RPMI7951 (cell line): ENCODE results near the gene SARS1. TPM values are rescaled to one million over a fixed set of nuclear protein-coding genes. Genes with fewer than 3 reads are reported as not detected.

ENCODE experiments used
- DNase-seq: peaks from one replicate; pipeline ENCODE4 v3.0.0-alpha.2; 2012; ENCODE audit warnings: low read depth
- total RNA-seq: library from RNA; depleted of rRNA; stranded (reverse); fragments of >200 nt; shearing (Covaris generic); gene quantifications from 2 replicates; pipeline ENCODE4 v1.2.3, GENCODE V29; 2014

SARS1 gene
- total RNA-seq, 1 experiment from 2014 or later: 145 TPM

DNA sequence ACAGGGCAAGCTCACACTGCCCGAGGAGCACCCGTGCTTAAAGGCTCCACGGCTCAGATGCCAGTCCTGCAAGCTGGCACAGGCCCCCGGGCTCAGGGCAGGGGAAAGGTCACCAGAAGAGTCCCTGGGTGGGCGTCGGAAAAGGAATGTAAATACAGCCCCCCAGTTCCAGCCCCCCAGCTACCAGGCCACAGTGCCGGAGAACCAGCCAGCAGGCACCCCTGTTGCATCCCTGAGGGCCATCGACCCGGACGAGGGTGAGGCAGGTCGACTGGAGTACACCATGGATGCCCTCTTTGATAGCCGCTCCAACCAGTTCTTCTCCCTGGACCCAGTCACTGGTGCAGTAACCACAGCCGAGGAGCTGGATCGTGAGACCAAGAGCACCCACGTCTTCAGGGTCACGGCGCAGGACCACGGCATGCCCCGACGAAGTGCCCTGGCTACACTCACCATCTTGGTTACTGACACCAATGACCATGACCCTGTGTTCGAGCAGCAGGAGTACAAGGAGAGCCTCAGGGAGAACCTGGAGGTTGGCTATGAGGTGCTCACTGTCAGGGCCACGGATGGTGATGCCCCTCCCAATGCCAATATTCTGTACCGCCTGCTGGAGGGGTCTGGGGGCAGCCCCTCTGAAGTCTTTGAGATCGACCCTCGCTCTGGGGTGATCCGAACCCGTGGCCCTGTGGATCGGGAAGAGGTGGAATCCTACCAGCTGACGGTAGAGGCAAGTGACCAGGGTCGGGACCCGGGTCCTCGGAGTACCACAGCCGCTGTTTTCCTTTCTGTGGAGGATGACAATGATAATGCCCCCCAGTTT lies 36.9 kb downstream of the SARS1 start:
- DNase-seq: no peak

DNA sequence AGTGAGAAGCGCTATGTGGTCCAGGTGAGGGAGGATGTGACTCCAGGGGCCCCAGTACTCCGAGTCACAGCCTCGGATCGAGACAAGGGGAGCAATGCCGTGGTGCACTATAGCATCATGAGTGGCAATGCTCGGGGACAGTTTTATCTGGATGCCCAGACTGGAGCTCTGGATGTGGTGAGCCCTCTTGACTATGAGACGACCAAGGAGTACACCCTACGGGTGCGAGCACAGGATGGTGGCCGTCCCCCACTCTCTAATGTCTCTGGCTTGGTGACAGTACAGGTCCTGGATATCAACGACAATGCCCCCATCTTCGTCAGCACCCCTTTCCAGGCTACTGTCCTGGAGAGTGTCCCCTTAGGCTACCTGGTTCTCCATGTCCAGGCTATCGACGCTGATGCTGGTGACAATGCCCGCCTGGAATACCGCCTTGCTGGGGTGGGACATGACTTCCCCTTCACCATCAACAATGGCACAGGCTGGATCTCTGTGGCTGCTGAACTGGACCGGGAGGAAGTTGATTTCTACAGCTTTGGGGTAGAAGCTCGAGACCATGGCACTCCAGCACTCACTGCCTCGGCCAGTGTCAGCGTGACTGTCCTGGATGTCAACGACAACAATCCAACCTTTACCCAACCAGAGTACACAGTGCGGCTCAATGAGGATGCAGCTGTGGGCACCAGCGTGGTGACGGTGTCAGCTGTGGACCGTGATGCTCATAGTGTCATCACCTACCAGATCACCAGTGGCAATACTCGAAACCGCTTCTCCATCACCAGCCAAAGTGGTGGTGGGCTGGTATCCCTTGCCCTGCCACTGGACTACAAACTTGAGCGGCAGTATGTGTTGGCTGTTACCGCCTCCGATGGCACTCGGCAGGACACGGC lies 37.8 kb downstream of the SARS1 start:
- DNase-seq: no peak

DNA sequence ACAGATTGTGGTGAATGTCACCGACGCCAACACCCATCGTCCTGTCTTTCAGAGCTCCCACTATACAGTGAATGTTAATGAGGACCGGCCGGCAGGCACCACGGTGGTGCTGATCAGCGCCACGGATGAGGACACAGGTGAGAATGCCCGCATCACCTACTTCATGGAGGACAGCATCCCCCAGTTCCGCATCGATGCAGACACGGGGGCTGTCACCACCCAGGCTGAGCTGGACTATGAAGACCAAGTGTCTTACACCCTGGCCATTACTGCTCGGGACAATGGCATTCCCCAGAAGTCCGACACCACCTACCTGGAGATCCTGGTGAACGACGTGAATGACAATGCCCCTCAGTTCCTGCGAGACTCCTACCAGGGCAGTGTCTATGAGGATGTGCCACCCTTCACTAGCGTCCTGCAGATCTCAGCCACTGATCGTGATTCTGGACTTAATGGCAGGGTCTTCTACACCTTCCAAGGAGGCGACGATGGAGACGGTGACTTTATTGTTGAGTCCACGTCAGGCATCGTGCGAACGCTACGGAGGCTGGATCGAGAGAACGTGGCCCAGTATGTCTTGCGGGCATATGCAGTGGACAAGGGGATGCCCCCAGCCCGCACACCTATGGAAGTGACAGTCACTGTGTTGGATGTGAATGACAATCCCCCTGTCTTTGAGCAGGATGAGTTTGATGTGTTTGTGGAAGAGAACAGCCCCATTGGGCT lies 38.6 kb downstream of the SARS1 start:
- no peak for DNase-seq

- DNase-seq: peak; percentile 46
These were observed 39.4 kb downstream of the SARS1 start for GRCh38 chr1:109252893-109253802.

- peak; percentile 45 for DNase-seq
These were observed 40.3 kb downstream of the SARS1 start for GRCh38 chr1:109253803-109254620.

DNA sequence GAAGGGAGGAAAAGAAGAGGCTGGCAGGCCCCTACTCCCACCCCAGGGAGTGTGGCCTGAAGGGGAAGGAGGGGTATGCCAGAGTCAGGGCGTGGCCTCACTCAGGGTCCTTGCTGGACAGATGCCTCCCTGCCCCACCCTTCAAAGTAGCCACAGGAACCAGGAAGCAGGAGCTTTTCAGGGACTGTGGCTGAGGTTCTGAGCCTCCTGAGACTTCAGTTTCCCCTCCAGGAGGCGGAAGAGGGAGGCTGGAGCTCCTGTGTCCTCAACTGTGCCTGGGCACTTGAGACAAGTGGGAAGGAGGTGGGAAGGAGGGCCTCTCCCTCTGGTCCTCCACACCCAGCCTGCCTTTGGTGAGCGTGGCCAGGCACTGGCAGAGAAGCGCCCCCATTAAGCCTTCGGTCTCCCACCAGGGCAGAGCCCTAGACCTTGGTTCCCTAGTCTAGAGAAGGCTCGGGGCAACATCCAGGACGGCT lies 40.9 kb downstream of the SARS1 start:
- peak; percentile 19 for DNase-seq

- no peak for DNase-seq
These were observed 41.5 kb downstream of the SARS1 start for GRCh38 chr1:109255097-109255651.

DNA sequence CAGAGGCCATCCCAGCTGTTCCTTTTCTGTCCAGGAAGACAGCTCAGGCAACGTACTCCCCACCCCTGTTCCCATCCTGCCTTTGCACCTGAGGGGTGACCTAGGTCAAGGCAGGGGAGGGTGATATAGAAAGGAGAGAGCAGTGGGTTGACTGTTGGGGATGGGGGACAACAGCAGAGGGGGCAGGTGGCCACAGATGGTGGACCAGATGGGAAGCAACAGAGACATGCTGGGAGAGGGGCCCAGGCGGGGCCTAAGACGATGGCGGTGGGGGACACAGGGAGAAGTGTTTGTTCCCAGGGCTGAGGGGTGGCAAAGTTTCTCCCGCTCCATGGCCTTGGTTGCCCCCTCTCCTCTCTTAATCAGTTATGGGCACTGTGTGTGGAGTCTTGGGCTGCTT lies 42.0 kb downstream of the SARS1 start:
- no peak for DNase-seq

DNA sequence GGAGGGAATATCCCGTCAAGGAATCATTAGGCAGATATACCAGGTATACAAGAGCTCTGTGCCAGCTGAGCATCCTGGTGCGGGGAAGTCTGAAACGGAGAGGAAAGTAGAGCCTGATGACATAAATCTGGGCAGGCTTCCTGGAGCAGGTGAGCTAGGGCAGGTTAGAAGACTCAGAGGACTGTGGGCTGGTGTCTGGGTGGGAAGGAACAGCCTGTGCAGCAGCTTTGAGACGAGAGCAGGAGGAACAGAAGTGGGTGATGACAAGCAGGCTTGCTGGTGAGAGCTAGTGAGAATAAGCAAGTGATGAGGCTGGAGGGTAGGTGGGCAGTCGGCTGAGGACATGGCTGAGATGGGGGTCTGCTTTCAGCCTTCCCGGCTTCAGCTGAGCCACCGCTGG lies 42.4 kb downstream of the SARS1 start:
- no peak for DNase-seq

DNA sequence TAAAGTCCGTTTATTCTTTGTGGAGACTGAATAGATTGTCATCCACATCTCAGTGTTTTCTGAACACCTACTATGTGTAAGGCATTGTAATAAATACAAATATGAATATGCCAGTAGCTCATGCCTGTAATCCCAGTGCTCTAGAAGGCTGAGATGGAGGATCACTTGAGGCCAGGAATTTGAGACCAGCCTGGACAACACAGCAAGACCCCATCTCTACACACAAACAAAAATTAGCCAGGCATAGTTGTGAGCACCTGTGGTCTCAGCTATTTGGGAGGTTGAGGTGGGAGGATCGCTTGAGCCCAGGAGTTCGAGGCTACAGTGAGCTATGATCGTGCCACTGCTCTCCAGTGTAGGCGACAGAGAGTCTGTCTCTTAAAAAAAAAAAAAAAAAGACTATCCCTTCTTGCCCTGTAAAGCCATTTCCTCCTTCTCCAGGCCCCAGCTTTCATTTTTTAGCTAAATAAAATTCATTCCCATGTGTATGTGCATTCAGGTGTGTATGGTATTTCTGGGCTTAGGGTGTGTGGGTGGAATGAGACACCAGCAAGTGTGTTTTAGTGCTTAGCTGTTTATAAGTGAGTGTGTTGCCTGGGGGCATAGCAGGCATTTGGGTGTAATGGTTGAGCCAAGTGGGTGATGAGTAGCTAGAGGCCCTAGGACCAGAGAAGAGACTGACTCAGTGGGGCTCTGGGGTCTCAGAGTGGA lies 43.4 kb downstream of the SARS1 start:
- DNase-seq: peak; percentile 88

- no peak for DNase-seq
These were observed 44.1 kb downstream of the SARS1 start for GRCh38 chr1:109257682-109258421.

DNA sequence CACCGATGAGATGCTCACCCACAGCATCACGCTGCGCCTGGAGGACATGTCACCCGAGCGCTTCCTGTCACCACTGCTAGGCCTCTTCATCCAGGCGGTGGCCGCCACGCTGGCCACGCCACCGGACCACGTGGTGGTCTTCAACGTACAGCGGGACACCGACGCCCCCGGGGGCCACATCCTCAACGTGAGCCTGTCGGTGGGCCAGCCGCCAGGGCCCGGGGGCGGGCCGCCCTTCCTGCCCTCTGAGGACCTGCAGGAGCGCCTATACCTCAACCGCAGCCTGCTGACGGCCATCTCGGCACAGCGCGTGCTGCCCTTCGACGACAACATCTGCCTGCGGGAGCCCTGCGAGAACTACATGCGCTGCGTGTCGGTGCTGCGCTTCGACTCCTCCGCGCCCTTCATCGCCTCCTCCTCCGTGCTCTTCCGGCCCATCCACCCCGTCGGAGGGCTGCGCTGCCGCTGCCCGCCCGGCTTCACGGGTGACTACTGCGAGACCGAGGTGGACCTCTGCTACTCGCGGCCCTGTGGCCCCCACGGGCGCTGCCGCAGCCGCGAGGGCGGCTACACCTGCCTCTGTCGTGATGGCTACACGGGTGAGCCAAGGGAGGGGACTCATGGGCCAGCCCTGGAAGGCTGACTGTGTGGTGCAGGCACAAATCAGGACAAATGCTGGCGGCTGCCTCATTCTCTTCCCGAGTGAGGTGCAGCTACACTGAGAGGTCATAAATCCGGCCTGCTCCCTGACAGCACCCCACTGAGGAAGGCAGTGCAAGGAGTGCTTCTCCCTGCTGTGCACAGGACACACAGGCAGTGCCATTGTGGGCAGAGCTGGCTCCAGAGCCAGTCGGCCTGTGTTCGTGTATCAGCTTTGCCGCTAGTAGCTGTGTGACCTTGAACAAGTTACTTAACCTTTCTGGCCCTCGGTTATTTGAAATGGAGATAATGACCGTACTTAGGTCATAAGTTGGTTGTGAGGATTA lies 45.1 kb downstream of the SARS1 start:
- DNase-seq: no peak

DNA sequence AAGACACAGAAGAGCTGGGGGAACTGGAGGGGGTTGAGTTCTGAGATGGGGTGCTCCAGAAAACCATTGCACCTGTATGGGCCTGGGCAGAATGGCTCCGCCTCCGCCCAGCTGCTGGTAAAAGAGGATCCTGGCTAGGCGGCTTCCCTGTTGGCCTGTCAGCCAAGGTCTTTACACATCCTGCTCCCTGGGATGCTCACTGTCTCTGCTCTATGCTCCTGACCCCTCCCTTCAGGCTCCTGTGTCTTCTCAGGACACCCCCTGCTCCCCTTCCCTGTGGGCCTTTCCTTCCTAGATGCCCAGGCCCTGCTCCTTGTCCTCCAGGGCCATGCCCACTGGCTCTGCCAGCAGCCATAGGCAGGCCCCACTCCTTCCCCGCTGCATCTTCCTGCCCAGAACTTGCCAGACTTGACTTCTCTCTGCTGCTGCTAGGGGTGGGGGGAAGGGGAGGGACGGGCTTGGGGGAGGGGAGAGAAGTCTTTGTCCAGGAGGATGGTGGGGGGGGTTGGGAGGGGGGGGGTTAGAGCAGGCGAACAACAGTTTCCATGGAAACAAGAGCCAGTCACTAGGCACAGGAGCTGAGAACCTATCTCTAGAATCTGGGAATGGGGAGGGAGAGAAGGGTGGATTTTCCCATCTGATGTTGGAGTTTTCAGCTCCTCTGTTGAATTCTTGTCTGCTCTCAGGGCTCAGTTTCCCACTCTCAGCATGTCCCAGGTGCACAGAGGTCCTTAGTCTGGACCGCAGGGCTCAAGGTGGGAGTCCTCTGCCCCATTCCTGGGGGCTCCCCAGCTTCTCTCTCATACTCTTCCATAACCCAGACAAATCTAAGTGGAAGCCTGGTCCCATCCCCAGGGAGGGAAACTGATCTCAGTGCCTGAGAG lies 46.2 kb downstream of the SARS1 start:
- no peak for DNase-seq

DNA sequence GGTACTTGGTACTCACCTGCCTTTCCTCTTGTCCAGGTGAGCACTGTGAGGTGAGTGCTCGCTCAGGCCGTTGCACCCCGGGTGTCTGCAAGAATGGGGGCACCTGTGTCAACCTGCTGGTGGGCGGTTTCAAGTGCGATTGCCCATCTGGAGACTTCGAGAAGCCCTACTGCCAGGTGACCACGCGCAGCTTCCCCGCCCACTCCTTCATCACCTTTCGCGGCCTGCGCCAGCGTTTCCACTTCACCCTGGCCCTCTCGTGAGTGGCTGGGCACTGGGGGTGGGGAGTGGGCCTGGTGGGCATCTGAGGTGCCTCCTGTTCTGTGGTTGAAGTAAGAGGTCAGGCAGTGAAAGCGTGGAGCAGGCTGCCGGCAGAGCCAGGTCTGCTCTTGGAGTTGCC lies 47.3 kb downstream of the SARS1 start:
- no peak for DNase-seq

GRCh38 chr1:109261578-109261977 lies 47.9 kb downstream of the SARS1 start:
- no peak for DNase-seq
